Left ventricle myocardium superior (tissue), 1 donor: ENCODE measurements around the gene KCND2. TPM values are rescaled to one million over a fixed set of nuclear protein-coding genes. Genes with fewer than 3 reads are reported as not detected.

ENCODE experiments used
- ATAC-seq: fragments of 200-7000 bp; cut with Tn5 transposase; one replicate; pipeline ENCODE4 v1.9.1; 2020; ENCODE audit warnings: mild to moderate bottlenecking, moderate library complexity
- DNase-seq: peaks from one replicate; pipeline ENCODE4 v3.0.0-alpha.2; 2020
- intact Hi-C: fragments of 100-400 bp; cut with micrococcal nuclease; formaldehyde crosslinking; loops from one replicate; pipeline ENCODE4 v1.11.0; 2022
- total RNA-seq: library from RNA; stranded (reverse); fragmentation: NEBNext Ultra II Directional; extraction: Animal tissue kit (Norgen Biotek cat#: 25700); gene quantifications from one replicate; pipeline ENCODE4 v1.2.1, GENCODE V29; 2021
- donor health status: DM: no; HTN: yes; CAD: no; lungs with severe emphysema.

Gene KCND2
- total RNA-seq, 1 donor from 2014 or later: 0.07 TPM

DNA sequence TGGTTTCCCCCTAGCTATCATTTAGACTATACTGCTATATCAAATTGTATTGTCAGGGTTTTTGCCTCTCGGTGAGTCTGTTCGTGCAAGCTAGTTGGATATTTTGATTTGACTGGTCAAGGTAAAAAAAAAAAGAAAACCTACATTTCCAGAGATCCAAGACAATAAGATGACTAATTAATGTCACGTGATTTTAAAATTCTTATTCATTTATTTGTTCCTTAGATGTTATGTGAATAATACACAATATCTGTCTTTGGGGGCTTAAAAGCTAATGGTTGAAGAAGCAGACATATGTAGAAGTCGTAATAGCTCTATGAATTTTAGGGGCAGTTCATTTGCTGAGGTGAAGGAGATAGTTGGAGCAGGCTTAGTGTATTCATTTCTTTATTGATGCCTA lies 191.1 kb downstream of the KCND2 start:
- DNase-seq: no peak
- intact Hi-C loops: no loop called here
- no peak for ATAC-seq

DNA sequence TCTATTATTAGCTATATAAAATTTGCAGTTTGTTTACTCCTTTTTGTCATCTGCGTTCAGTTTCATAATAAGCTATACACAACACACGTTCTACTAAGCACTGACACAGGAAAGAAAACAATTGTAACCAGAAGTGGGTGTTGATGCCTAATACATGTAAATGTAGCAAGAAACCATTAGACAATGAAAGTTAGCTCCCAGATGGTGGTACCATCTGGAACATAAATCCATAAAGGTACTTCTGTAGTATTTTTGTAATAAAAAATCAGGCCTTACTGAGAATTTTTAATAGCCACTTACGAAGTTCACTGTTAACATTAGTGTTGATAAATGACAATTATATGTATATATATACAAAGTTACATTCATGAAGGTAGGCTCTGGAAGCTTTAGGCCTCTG lies 194.7 kb downstream of the KCND2 start:
- ATAC-seq: no peak
- DNase-seq: no peak
- intact Hi-C loops: no loop called here

DNA sequence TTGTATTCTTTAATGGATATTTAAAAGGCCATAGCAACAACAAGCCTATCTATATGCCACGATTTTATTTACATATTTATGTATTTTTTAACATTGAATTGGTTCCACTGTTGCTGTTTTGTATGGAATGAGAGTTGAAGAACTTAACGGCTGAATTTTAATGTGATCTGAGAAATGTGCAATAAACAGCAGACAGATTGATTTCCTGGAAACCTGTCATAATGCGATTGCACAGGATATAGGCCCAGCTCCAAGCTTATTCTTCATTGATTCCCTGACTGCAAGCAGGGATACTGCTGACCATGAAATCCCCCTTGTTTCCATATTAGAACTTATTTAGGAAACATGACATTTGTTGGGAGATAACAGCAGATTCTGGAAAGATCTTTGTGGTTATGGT lies 195.6 kb downstream of the KCND2 start:
- intact Hi-C loops: no loop called here
- no peak for DNase-seq
- ATAC-seq: no peak

GRCh38 chr7:120472892-120473291 lies 199.9 kb downstream of the KCND2 start:
- no peak for ATAC-seq
- no peak for DNase-seq
- intact Hi-C loops: no loop called here

DNA sequence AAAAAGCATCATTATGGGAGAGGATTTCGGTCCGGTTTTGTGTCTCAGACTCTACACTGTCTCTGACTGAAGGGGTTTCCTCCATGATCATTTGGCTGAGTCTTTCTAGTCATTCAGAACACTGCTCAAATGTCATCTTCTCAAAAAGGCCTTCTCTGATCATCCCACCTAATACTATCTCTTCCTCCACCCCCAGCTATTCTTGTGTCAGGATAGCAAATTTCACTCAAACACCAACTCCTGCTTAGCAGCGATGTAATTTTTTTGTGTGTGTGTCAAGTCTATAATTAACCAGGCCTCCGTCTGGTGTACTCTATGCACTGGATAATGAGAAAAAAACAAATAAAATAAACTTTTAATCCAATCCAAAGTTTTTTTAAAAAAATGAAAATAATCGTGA lies 200.4 kb downstream of the KCND2 start:
- no peak for ATAC-seq
- no peak for DNase-seq
- intact Hi-C loops: no loop called here

- intact Hi-C loops: no loop called here
- ATAC-seq: no peak
Observed at GRCh38 chr7:120475994-120476393, 203.0 kb downstream of the KCND2 start.

GRCh38 chr7:120480472-120480871 lies 207.5 kb downstream of the KCND2 start:
- ATAC-seq (no peak), DNase-seq (no peak)
- intact Hi-C loops: no loop called here

More at GRCh38 chr7:120475994-120476393, 203.0 kb downstream of the KCND2 start:
- no peak for DNase-seq

DNA sequence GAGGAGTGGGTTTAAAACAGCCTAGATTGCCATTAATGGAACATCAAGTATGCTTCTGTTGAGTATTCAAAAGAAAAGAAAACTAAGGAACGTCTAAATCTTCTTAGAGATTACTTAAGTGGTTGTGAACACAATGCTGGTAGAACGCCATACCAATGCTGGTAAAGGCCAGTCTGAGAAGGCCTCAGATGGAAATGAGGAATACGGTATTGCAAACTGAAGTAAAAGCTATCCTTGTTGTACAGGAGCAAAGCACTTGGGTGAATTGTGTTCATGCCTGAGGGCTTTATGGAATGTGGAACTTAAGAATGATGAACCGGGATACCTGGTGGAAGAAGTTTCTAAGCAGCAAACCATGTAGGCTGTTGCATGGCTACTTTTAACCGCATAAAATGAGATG lies 208.0 kb downstream of the KCND2 start:
- intact Hi-C loops: no loop called here
- ATAC-seq (no peak), DNase-seq (no peak)

GRCh38 chr7:120486164-120486563 lies 213.2 kb downstream of the KCND2 start:
- ATAC-seq: no peak
- intact Hi-C loops: no loop called here

DNA sequence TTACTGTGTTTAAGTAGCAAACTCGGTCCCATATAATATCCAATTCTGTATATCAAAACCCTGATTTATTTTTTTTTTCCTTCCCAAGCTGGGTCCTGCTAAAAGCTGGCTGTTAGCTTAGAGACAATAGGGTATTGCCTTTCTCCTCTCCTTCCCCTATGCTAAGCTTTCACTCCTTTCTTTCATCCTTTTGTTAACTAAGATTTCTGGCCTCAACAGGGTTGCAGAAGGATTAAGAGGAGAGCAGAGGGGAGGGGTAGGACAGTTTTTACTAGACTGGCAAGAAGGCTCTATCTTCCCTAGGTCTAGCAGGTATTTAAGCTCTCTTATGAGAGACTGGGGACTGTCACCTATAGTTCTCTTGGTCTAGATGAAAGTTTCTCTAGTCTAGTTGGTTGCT lies 229.2 kb downstream of the KCND2 start:
- DNase-seq: no peak
- no peak for ATAC-seq
- intact Hi-C loops: no loop called here

More at GRCh38 chr7:120486164-120486563, 213.2 kb downstream of the KCND2 start:
- DNase-seq: no peak

- intact Hi-C loops: no loop called here
- DNase-seq: no peak
- ATAC-seq: no peak
Observed at GRCh38 chr7:120502825-120503224, 229.8 kb downstream of the KCND2 start.

- intact Hi-C loops: no loop called here
- ATAC-seq: no peak
- no peak for DNase-seq
Observed at GRCh38 chr7:120504386-120504785, 231.4 kb downstream of the KCND2 start.

DNA sequence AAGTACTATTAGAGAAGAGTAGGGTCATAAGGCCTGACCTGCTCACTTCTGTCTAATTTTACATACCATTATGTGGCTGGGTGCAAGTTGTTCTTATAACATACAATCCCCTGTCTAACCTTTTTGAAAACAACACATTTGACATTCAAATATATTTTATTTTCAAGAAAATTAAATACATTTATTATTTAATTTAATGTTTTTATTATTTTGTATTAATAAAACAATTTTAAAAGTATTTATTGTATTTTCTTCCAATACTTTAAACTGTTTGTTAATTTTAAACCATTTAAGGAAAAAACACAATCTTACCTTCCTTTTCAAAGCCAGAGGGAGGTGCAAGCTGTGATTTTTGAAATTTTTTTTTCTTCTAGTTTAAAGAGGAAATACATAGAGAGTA lies 232.8 kb downstream of the KCND2 start:
- DNase-seq (no peak), ATAC-seq (no peak)
- intact Hi-C loops: no loop called here

DNA sequence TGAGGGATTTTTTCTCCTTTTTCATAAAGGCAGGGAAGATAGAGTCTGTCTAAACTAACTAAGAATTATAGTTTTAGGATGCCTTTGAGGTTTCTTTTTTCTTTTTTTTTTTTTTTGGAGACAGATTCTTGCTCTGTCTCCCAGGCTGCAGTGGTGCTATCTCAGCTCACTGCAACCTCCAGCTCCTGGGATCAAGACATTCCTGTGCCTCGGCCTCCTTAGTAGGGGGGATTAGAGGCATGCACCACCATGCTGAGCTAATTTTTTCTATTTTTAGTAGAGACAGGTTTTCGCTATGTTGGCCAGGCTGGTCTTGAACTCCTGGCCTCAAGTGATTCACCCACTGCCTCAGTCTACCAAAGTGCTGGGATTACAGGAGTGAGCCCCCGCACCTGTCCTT lies 239.7 kb downstream of the KCND2 start:
- no peak for ATAC-seq
- intact Hi-C loops: no loop called here
- DNase-seq: no peak

DNA sequence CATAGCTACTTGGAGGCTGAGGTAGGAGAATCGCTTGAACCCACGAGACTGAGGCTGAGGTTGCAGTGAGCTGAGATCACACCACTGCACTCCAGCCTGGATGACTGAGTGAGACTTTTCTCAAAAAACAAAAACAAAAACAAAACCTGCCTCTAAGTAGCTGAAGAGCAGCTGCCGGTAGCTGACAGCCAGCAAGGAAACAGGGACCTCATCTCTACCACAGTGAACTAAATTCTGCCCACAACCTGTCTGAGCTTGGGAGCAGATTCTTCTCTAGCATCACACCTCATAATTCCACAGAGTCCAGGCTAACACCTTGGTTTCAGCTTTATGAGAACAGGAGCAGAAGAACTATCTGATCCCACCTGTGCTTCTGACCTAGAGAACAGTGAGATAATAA lies 246.2 kb downstream of the KCND2 start:
- no peak for ATAC-seq
- intact Hi-C loops: no loop called here
- no peak for DNase-seq

- ATAC-seq (no peak), DNase-seq (no peak)
- intact Hi-C loops: no loop called here
Observed at GRCh38 chr7:120521761-120522737, 249.1 kb downstream of the KCND2 start.

- ATAC-seq (no peak), DNase-seq (no peak)
- intact Hi-C loops: no loop called here
Observed at GRCh38 chr7:120523985-120524384, 251.0 kb downstream of the KCND2 start.

GRCh38 chr7:120526902-120527509 lies 254.0 kb downstream of the KCND2 start:
- no peak for ATAC-seq
- no peak for DNase-seq
- intact Hi-C loops: no loop called here

GRCh38 chr7:120529736-120530135 lies 256.8 kb downstream of the KCND2 start:
- intact Hi-C loops: no loop called here
- ATAC-seq: no peak
- no peak for DNase-seq

DNA sequence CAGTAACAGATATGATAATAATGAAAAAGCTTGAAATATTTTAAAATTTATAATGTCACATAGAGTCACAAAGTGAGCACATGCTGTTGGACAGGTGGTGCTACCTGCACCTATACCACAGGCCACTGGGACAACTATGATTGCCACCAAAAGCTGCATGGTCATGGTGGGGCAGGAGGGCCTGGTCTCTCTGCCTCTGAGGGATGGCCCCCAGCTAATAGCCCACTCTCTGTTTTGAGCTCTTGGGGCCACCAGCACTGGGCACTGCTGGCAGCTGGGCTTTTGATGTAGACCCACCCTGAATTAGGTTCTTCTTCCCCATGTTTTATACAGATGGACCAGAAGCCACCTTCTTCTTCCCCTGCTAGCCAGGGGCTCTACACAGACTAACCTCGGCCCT lies 265.4 kb downstream of the KCND2 start:
- ATAC-seq: no peak
- no peak for DNase-seq
- intact Hi-C loops: no loop called here

GRCh38 chr7:120539321-120539720 lies 266.3 kb downstream of the KCND2 start:
- no peak for ATAC-seq
- intact Hi-C loops: no loop called here

More at GRCh38 chr7:120539321-120539720, 266.3 kb downstream of the KCND2 start:
- DNase-seq: no peak
